Right atrium auricular region (tissue), 2 donors: ENCODE data around the gene POR. TPM values are rescaled to one million over a fixed set of nuclear protein-coding genes. Genes with fewer than 3 reads are reported as not detected.
"Not testable (repeated sequence)": the region's sequence is repeated elsewhere in the genome, so short reads cannot be mapped to it uniquely, and the experiment has no call there.

Experiments used
- DNase-seq: peaks from one replicate; pipeline ENCODE4 v3.0.0-alpha.2; 2019; ENCODE audit warnings: low spot score
- H3K27ac ChIP-seq, 2 donors: fragments of 200-600 bp; sonication (generic); 1 replicate in 1 of 2; 2 replicates in 1 of 2; pipeline ENCODE4 v1.5.1; 2016 to 2019
- H3K27me3 ChIP-seq, 2 donors: fragments of 200-600 bp; sonication (generic); one replicate each; pipeline versions ENCODE4 v1.5.1 to v1.6.0; 2017 to 2019
- H3K36me3 ChIP-seq: fragments of 200-600 bp; sonication (generic); one replicate; pipeline ENCODE4 v1.5.1; 2016
- H3K4me1 ChIP-seq, 2 donors: fragments of 200-600 bp; sonication (generic); one replicate each; pipeline versions ENCODE4 v1.5.1 to v1.6.0; 2017 to 2019
- H3K4me3 ChIP-seq, 2 donors: fragments of 200-600 bp; sonication (generic); 1 replicate in 1 of 2; 2 replicates in 1 of 2; pipeline ENCODE4 v1.5.1; 2017 to 2019; ENCODE audit warnings: mild to moderate bottlenecking in 1 of 2, moderate library complexity in 1 of 2
- H3K9me3 ChIP-seq, 2 donors: fragments of 200-600 bp; sonication (generic); one replicate each; pipeline ENCODE4 v1.5.1; 2019
- total RNA-seq, 2 donors: library from RNA; depleted of rRNA; stranded (reverse); fragments of >200 nt; gene quantifications; one replicate each; pipeline ENCODE4 v1.1.0, GENCODE V29; 2016
- TF ChIP-seq, protein P1 (sequence below), 2 donors: fragments of 200-600 bp; sonication (generic); IDR thresholded peaks; one replicate each; pipeline ENCODE4 v1.5.1; 2019; ENCODE audit warnings: antibody characterized with exemption in 2 of 2

Gene POR
- total RNA-seq, 2 donors from 2014 or later, result 53.4 to 85.3 TPM

- Histone ChIP-seq H3K27ac (no peak overlapping the region), H3K36me3 (no peaks in the 10 kb centered on the region), H3K4me1 (no peaks in the 10 kb centered on the region), H3K9me3 (no peaks in the 10 kb centered on the region), H3K27me3 (no peaks in the 10 kb centered on the region), H3K4me3 (no peak overlapping the region)
- TF ChIP-seq, protein P1, sequence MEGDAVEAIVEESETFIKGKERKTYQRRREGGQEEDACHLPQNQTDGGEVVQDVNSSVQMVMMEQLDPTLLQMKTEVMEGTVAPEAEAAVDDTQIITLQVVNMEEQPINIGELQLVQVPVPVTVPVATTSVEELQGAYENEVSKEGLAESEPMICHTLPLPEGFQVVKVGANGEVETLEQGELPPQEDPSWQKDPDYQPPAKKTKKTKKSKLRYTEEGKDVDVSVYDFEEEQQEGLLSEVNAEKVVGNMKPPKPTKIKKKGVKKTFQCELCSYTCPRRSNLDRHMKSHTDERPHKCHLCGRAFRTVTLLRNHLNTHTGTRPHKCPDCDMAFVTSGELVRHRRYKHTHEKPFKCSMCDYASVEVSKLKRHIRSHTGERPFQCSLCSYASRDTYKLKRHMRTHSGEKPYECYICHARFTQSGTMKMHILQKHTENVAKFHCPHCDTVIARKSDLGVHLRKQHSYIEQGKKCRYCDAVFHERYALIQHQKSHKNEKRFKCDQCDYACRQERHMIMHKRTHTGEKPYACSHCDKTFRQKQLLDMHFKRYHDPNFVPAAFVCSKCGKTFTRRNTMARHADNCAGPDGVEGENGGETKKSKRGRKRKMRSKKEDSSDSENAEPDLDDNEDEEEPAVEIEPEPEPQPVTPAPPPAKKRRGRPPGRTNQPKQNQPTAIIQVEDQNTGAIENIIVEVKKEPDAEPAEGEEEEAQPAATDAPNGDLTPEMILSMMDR (IDR thresholded peaks at IDR 0.05), result no peak
- no peak for DNase-seq
Observed at GRCh38 chr7:75900617-75901315, 14.2 kb upstream of the POR start.

DNA sequence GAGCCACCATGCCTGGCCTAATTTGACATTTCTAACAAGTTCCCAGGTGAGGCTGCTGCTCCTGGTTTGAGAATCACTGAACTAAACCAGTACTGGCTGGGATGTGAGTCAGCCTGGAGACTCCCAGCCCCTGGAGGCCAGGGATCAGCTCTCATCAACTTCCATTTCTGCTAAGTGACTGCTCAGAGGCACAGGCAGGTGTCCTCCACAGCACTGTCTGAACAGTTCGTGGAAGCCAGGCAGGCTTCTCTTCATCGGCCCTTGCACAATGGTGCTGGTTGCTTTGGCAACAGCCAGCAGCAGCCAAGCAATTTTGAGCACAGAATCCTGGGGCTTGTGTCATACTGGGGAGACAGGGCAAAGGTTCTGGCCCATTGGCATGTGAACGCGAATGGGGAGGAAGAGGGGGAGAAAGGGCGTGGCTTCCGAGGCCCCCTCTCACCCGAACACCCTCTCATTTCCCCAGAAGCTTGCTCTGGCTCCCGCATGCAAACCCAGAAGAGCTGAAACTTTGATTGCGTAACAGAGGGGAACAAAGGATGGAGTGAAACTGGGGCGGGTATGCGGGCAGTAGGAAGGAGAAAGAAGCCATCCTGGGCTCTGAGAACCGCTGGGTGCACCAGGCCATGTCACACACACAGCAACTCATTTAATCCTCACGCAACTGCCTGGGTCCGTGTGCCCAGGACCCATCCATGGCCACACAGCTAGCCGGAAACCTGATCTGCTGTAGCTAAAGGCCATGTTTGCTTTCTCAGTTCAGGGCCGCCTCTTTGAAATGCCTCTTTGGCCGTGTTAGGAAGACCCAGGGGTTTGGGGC is 9.0 kb upstream of the POR start:
- TF ChIP-seq, protein P1 (IDR thresholded peaks at IDR 0.05), result no peak
- no peaks in the 10 kb centered on the region for H3K27me3 ChIP-seq
- H3K27ac ChIP-seq, result peak overlapping the region in 1 of 2 donors; percentile 55
- no peak overlapping the region for H3K4me3 ChIP-seq
- H3K9me3 ChIP-seq, result no peaks in the 10 kb centered on the region
- H3K4me1 ChIP-seq, result no peaks in the 10 kb centered on the region
- DNase-seq, result peak; percentile 91
- no peaks in the 10 kb centered on the region for H3K36me3 ChIP-seq

GRCh38 chr7:75906991-75907667 is 7.8 kb upstream of the POR start:
- Histone ChIP-seq H3K27me3 (no peaks in the 10 kb centered on the region), H3K9me3 (no peaks in the 10 kb centered on the region), H3K4me3 (no peak overlapping the region), H3K36me3 (no peaks in the 10 kb centered on the region), H3K4me1 (no peaks in the 10 kb centered on the region), H3K27ac (no peak overlapping the region)
- no peak for DNase-seq
- TF ChIP-seq, protein P1 (IDR thresholded peaks at IDR 0.05), result no peak

DNA sequence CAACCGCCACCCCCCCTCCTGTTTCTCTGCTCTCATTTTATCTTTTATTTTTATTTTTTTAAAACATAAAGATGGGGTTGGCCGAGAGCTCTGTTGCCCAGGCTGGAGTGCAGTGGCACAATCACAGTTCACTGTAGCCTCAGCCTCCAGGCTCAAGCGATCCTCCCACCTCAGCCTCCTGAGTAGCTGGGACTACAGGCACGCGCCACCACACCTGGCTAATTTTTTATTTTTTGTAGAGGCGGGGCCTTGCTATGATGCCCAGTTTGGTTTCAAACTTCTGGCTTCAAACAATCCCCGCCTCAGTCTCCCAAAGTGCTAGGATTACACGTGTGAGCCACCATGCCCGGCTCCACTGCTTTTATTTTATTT is 7.3 kb upstream of the POR start:
- H3K9me3 ChIP-seq, H3K4me1 ChIP-seq, H3K27ac ChIP-seq, H3K27me3 ChIP-seq, H3K36me3 ChIP-seq, H3K4me3 ChIP-seq, DNase-seq: not testable (repeated sequence)

DNA sequence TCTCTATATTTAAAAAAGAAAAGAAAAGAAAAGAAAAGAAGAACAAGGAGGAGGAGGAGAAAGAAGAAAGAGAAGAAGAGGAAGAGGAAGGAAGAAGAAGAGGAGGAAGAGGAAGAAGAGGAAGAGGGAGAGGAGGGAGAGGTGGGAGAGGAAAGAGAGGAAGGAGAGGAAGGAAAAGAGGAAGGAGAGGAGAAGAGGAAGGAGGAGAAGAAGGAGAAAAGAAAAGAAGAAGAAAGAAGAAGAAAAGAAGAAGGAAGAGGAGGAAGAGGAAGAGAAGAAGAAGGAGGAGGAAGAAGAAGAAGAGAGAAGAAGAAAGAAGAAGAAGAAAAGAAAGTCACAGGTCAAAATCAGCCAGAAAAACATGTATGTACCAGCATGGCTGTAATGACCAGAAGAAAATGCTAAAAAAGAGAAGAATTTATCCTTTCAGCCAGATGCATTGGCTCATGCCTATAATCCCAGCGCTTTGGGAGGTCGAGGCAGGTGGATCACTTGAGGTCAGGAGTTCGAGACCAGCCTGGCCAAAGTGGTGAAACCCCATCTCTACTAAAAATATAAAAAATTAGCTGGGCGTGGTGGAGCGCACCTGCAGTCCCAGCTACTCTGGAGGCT is 5.3 kb upstream of the POR start:
- H3K27ac ChIP-seq, result no peak overlapping the region

DNA sequence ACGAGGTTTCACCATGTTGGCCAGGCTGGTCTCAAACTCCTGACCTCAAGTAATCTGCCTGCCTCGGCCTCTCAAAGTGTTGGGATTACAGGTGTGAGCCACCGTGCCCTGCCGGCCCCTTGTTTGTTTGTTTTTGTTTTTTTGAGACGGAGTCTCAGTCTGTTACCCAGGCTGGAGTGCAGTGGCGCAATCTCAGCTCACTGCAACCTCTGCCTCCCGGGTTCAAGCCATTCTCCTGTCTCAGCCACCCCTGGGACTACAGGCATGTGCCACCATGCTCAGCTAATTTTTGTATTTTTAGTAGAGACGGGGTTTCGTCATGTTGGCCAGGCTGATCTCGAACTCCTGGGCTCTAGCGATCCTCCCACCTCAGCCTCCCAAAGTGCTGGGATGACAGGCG is 3.8 kb upstream of the POR start:
- H3K27me3 ChIP-seq, DNase-seq, H3K36me3 ChIP-seq, H3K9me3 ChIP-seq, H3K27ac ChIP-seq, H3K4me3 ChIP-seq: not testable (repeated sequence)
- H3K4me1 ChIP-seq, result peaks cover 0 to 12% of the 10 kb centered on the region in 2 donors

More for the DNA sequence above, 5.3 kb upstream of the POR start:
- TF ChIP-seq, protein P1 (IDR thresholded peaks at IDR 0.05), result no peak
- Histone ChIP-seq H3K27me3 (no peaks in the 10 kb centered on the region), H3K36me3 (no peaks in the 10 kb centered on the region), H3K4me3 (no peak overlapping the region), H3K9me3 (no peaks in the 10 kb centered on the region), H3K4me1 (peaks cover 0 to 6% of the 10 kb centered on the region in 2 donors)
- DNase-seq, result no peak
